Upper lobe of right lung (tissue), 1 donor: ENCODE measurements around the gene MMAA. TPM values are rescaled to one million over a fixed set of nuclear protein-coding genes. Genes with fewer than 3 reads are reported as not detected.
A peak's percentile ranks its signal among the peaks of the same experiment; 100 is the strongest.

Experiments used
- ATAC-seq: fragments of 200-7000 bp; cut with Tn5 transposase; one replicate; pipeline ENCODE4 v1.9.1; 2020; ENCODE audit warnings: mild to moderate bottlenecking, moderate library complexity
- DNase-seq: peaks from one replicate; pipeline ENCODE4 v3.0.0-alpha.2; 2020
- H3K27ac ChIP-seq: fragments of 200-600 bp; one replicate; pipeline ENCODE4 v1.8.0; 2022
- H3K27me3 ChIP-seq: fragments of 200-600 bp; one replicate; pipeline ENCODE4 v1.8.0; 2022; ENCODE audit warnings: mild to moderate bottlenecking
- H3K36me3 ChIP-seq: fragments of 200-600 bp; one replicate; pipeline ENCODE4 v1.8.0; 2022
- H3K4me1 ChIP-seq: fragments of 200-600 bp; one replicate; pipeline ENCODE4 v1.8.0; 2022
- H3K4me3 ChIP-seq: fragments of 200-600 bp; one replicate; pipeline ENCODE4 v1.8.0; 2022; ENCODE audit warnings: mild to moderate bottlenecking
- H3K9me3 ChIP-seq: fragments of 200-600 bp; one replicate; pipeline ENCODE4 v1.8.0; 2022
- intact Hi-C: fragments of 100-400 bp; cut with DNase I; formaldehyde crosslinking; loops from one replicate; pipeline ENCODE4 v1.11.0; 2022
- total RNA-seq: library from RNA; stranded (reverse); fragmentation: NEBNext Ultra II Directional; extraction: Animal tissue kit (Norgen Biotek cat#: 25700); gene quantifications from one replicate; pipeline ENCODE4 v1.2.1, GENCODE V29; 2021
- TF ChIP-seq, protein P1 (sequence below): fragments of 200-600 bp; IDR thresholded peaks from one replicate; pipeline ENCODE4 v1.8.0; 2022; ENCODE audit warnings: antibody characterized with exemption
- donor health status: DM: no; HTN: yes; CAD: no; lungs with severe emphysema.

The MMAA gene
- total RNA-seq, 1 donor from 2014 or later = 11.9 TPM

DNA sequence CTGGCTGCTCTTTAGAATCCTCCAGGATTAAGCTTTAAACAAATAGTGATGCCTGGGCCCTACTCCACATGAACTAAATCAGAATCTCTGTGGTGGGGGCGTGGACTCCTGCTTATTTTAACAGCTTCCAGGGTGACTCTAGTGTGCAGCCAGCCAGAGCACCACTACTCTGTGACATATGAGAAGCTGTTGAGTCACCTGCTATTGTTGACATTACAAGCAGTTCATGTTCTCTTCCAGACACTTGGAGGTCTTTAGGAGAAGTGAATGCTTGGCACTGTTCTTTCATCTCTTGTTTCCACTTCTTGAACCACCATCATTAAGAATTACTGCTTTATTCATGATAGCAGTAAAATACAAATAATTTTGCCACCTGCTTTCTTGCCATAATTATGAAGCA, 60.3 kb downstream of the MMAA start:
- H3K9me3 ChIP-seq = no peaks in the 10 kb centered on the region
- H3K4me3 ChIP-seq = no peak overlapping the region
- intact Hi-C loops = no loop called here
- no peak for DNase-seq
- TF ChIP-seq, protein P1, sequence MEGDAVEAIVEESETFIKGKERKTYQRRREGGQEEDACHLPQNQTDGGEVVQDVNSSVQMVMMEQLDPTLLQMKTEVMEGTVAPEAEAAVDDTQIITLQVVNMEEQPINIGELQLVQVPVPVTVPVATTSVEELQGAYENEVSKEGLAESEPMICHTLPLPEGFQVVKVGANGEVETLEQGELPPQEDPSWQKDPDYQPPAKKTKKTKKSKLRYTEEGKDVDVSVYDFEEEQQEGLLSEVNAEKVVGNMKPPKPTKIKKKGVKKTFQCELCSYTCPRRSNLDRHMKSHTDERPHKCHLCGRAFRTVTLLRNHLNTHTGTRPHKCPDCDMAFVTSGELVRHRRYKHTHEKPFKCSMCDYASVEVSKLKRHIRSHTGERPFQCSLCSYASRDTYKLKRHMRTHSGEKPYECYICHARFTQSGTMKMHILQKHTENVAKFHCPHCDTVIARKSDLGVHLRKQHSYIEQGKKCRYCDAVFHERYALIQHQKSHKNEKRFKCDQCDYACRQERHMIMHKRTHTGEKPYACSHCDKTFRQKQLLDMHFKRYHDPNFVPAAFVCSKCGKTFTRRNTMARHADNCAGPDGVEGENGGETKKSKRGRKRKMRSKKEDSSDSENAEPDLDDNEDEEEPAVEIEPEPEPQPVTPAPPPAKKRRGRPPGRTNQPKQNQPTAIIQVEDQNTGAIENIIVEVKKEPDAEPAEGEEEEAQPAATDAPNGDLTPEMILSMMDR = no peak
- H3K36me3 ChIP-seq = no peaks in the 10 kb centered on the region
- H3K27me3 ChIP-seq = no peaks in the 10 kb centered on the region
- peak; percentile 97 for ATAC-seq
- H3K4me1 ChIP-seq = peaks cover 20% of the 10 kb centered on the region
- H3K27ac ChIP-seq = peak overlapping the region; percentile 72

DNA sequence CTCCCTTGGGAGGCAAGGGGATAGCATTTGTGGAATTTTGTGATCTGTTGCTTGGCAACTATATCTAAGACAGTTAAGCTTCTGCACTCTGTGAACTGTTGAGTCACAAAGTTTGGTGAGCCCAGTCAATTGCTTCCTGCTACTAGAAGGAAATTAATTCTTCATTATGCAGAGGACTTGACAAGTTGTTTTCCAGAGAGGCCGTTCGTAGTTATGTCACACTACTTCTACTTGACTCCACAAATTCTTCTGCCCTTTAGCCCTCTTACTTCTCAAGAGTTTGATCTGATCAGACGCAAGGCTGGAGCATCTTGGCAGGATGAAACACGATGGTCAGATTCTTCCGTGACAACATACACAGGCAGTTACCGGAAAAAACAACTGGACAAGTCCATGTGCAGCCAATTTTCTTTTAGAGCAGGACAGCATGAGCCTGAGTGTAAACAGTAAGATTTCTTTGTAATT, 60.8 kb downstream of the MMAA start, which contains the start of gene C4orf51:
TSS of gene C4orf51 (plus strand) at position 156 of the 465 bp plus-strand sequence. CDS start at position 214, 58 bp downstream.
- H3K9me3 ChIP-seq = no peaks in the 10 kb centered on the region
- intact Hi-C loops = no loop called here
- H3K4me3 ChIP-seq = no peak within 1 kb of the TSS
- no peak for DNase-seq
- no peaks in the 10 kb centered on the region for H3K27me3 ChIP-seq
- ATAC-seq = peak; percentile 86
- no peaks in the 10 kb centered on the region for H3K36me3 ChIP-seq
- TF ChIP-seq, protein P1 = no peak
- peaks cover 20% of the 10 kb centered on the region for H3K4me1 ChIP-seq
- H3K27ac ChIP-seq = peak within 1 kb of the TSS; percentile 72

DNA sequence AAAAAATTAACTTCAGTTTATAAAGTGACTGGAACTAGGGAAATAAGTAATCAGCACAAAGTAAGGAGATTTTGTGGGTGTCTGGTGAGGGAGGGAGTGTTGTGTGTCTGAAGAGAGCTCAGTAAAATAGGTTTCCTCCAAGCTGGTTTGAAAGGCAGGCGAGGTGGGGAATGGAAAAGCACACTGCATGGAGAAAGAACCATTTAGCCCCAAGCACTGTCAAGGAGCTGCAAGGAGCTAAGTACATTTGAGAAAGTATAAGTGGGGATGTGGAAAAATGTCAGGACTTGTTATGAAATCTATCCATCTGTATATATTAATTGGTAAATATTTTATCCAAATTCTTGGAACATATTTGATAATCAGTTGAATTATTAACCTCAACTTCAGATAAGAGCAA, 61.7 kb downstream of the MMAA start:
- Histone ChIP-seq H3K4me3 (no peak overlapping the region), H3K9me3 (no peaks in the 10 kb centered on the region), H3K27me3 (no peaks in the 10 kb centered on the region), H3K4me1 (peaks cover 20% of the 10 kb centered on the region), H3K36me3 (no peaks in the 10 kb centered on the region), H3K27ac (peak overlapping the region; percentile 72)
- DNase-seq = no peak
- TF ChIP-seq, protein P1 = no peak
- intact Hi-C loops = no loop called here
- ATAC-seq = peak; percentile 36

DNA sequence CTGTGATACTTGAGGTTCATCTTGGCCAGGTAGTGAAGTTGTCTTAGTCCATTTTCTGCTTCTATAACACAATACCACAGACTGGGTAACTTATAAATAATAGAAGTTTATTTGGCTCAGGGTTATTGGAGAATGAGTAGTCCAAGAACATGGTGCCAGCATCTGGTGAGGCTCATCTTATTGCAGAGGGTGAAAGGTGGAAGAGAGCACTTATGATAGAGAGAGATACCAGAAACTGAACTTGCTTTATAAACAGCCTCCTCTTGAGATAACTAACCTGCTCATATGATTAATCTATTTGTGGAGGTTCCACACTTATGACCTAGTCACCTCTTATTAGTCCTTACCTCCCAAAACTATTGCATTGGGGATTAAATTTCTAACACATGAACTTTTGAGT, 62.3 kb downstream of the MMAA start:
- H3K4me3 ChIP-seq = no peak overlapping the region

DNA sequence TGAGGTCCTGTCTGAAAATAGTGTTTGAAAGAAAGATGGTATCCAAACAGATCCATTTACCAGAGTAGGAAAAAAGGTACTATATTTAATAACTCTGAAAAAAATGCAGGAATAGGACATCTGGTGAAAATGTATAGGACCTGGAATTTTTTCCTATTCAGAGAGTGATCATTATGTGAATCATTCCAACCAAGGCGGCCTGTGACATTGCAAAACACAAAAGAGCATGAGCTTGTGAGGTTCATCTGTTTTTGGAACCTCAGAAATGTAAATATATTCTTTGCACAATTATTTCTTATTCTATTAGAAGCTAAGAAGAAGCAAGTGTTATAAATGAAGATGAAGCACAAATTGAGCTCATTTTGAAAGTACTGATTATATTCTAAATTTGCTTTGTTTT, 62.8 kb downstream of the MMAA start:
- Histone ChIP-seq H3K4me3 (no peak overlapping the region), H3K27me3 (no peaks in the 10 kb centered on the region), H3K9me3 (no peaks in the 10 kb centered on the region), H3K4me1 (peaks cover 20% of the 10 kb centered on the region), H3K36me3 (no peaks in the 10 kb centered on the region), H3K27ac (no peak overlapping the region)
- TF ChIP-seq, protein P1 = no peak
- ATAC-seq = no peak
- intact Hi-C loops = no loop called here
- DNase-seq = no peak

More for the DNA sequence above, 62.3 kb downstream of the MMAA start:
- DNase-seq (no peak), ATAC-seq (no peak)
- no peak overlapping the region for H3K27ac ChIP-seq
- intact Hi-C loops = no loop called here
- peaks cover 20% of the 10 kb centered on the region for H3K4me1 ChIP-seq
- H3K36me3 ChIP-seq = no peaks in the 10 kb centered on the region
- no peaks in the 10 kb centered on the region for H3K9me3 ChIP-seq
- TF ChIP-seq, protein P1 = no peak
- H3K27me3 ChIP-seq = no peaks in the 10 kb centered on the region

DNA sequence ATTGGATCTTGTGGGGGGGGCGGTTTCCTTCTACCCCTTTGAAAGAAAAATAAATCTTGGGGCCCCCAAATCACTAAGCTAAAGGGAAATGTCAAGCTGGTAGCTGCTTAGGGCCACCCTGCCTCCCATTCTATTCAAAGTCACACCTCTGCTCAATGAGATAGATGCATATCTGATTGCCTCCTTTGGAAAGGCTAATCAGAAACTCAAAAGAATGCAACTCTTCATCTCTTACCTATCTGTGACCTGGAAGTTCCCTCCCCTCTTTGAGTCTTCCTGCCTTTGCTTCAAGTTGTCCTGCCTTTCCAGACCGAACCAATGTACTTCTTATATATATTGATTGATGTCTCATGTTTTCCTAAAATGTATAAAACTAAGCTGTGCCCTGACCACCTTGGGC, 67.8 kb downstream of the MMAA start:
- TF ChIP-seq, protein P1 = no peak
- DNase-seq = no peak
- H3K4me3 ChIP-seq = no peak overlapping the region
- no peaks in the 10 kb centered on the region for H3K9me3 ChIP-seq
- H3K27me3 ChIP-seq = no peaks in the 10 kb centered on the region
- no peaks in the 10 kb centered on the region for H3K36me3 ChIP-seq
- H3K27ac ChIP-seq = no peak overlapping the region
- H3K4me1 ChIP-seq = no peaks in the 10 kb centered on the region
- ATAC-seq = no peak
- intact Hi-C loops = no loop called here
